GM10266 (cell line): Measurements from ENCODE around the gene HK1.

Experiments
- DNase-seq: peaks from one replicate; pipeline ENCODE4 v3.0.0; 2012; ENCODE audit errors: extremely low spot score
- TF ChIP-seq, protein P1 (sequence below): IDR thresholded peaks from 2 replicates; pipeline ENCODE4 v1.5.1; 2012; ENCODE audit warnings: mild to moderate bottlenecking, low read depth; ENCODE audit not compliant: control insufficient read depth, insufficient read depth; ENCODE audit errors: missing control alignments

HK1 gene

DNA sequence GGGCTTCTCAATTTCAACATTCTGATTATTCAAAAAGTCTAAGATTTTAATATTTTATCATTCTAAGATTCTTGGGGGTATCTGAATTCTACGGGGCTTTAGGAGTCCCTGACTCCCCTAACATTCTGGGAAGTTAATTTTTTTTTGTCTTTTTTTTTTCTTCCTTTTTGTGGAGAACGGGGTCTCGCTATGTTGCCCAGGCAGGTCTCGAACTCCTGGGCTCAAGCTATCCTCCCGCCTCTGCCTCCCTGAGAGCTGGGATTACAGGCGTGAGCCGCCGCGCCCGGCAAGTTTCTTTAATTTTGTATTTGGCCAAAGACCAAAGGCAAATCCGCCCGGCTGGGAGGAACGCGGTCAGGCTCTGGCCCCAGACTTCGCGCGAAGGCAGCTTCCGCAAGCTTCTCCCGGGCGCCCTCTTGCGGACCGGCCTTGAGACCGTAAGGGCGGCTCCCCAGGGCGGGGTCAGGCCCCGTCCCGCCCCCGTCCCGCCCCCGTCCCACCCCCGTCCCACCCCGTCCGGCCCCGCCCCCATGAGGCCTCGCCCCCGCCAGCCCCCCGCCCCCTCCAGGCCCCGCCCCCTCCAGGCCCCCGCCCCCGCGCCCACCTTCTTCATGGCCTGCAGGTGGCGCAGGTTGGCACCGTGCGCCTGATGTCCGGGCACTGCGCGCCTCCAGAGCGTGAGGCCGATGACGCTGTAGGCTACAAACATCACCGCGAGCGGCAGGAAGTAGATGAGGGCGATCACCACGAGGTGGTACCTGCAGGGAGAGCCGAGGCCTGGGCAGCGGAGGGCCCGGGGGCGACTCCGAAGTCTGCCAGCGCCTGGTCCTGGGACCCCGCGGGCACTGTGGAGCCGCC, 130.3 kb downstream of the HK1 start:
- DNase-seq = peak; percentile 96
- TF ChIP-seq, protein P1, sequence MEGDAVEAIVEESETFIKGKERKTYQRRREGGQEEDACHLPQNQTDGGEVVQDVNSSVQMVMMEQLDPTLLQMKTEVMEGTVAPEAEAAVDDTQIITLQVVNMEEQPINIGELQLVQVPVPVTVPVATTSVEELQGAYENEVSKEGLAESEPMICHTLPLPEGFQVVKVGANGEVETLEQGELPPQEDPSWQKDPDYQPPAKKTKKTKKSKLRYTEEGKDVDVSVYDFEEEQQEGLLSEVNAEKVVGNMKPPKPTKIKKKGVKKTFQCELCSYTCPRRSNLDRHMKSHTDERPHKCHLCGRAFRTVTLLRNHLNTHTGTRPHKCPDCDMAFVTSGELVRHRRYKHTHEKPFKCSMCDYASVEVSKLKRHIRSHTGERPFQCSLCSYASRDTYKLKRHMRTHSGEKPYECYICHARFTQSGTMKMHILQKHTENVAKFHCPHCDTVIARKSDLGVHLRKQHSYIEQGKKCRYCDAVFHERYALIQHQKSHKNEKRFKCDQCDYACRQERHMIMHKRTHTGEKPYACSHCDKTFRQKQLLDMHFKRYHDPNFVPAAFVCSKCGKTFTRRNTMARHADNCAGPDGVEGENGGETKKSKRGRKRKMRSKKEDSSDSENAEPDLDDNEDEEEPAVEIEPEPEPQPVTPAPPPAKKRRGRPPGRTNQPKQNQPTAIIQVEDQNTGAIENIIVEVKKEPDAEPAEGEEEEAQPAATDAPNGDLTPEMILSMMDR = peak; percentile 83

GRCh38 chr10:69409176-69409495, 130.8 kb downstream of the HK1 start:
- DNase-seq = no peak
- TF ChIP-seq, protein P1 = no peak

- DNase-seq = no peak
- TF ChIP-seq, protein P1 = no peak
Observed at GRCh38 chr10:69409968-69410367, 131.7 kb downstream of the HK1 start.

DNA sequence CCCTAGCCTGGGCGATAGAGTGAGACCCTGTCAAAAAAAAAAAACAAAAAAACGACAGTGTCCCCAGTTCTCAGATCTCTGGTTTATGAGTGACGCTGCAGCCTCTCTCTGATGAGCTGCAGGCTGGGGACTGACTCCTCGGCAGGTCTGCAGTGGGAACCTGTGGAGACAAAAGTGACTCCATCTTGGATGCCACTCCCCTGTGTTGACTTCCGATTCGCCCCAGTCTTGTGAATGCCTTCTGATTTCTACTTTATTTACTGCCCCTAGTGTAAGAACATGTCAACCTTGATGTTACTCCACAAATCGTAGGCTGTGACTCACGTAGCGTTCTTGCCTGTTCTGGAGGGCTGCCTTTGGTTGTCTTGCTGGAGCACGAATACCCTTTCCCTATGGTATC, 132.2 kb downstream of the HK1 start:
- DNase-seq = no peak
- TF ChIP-seq, protein P1 = no peak

DNA sequence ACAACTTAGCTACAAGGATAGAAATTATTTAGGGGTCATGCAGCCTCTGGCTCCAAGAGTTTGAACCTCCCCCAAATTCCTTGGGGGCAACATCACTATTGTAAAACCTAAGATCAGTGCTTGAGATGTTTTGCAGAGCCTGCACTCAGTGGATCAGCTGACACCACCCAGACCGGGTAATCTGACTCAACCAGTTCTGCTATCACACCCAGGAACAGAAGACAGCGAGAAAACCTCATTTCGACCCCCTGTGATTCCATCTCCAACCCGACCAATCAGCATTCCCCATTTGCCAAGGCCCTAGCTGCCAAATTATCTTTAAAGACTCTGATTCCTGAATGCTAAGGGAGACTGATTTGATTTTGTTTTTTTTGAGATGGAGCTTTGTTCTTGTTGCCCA, 133.2 kb downstream of the HK1 start:
- TF ChIP-seq, protein P1 = no peak
- DNase-seq = no peak

GRCh38 chr10:69412232-69412790, 134.0 kb downstream of the HK1 start:
- TF ChIP-seq, protein P1 = no peak
- DNase-seq = no peak

DNA sequence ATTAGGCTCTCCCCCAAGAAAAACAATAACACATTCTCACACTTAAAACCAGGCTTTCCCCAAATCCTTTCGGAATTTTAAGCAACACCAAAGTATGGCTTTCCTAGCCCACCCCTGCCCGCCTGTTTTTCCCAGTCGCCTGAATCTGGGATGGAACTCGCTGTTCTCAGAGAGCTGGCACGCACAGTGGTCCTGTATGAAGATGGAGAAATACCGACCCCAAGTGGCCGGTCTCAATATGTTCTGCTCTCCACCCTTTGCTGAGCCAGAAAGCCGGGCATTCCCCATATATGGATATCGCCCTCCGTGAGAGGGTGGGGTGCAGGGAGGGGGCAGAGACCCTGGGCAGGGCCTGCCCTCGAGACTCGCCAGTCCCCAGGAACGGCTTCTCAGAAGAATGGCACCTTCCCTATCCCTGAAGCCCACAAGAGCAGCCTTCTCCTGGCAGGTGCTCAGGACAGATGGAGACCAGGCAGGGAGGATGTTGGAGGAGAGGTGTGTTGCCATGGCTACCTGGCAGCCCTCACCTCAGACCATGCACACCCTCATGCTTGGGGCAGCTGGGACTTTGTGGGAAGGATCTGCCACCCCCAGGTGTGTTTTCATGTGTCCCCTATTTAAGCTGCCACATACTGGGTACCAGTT, 135.0 kb downstream of the HK1 start:
- DNase-seq = peak; percentile 70
- TF ChIP-seq, protein P1 = peak; percentile 64
